HCT116 (cell line): Measurements from ENCODE around the gene TNFAIP3. TPM values are rescaled to one million over a fixed set of nuclear protein-coding genes. Genes with fewer than 3 reads are reported as not detected.

Source experiments
- CTCF ChIP-seq, 3 experiments: fragments of 200-600 bp in 1 of 3; sonication (generic) in 1 of 3; IDR thresholded peaks in 2 of 3; conservative IDR thresholded peaks in 1 of 3; 2 replicates each; pipeline ENCODE4 v1.5.1; 2012 to 2017; ENCODE audit warnings: low read depth in 2 of 3, low read length in 2 of 3, antibody characterized with exemption in 1 of 3, borderline replicate concordance in 1 of 3, control low read depth in 1 of 3, mild to moderate bottlenecking in 1 of 3, mixed read lengths in 1 of 3, mixed run types in 1 of 3, moderate library complexity in 1 of 3; ENCODE audit not compliant: insufficient read depth in 1 of 3
- ELF1 ChIP-seq: IDR thresholded peaks from 2 replicates; pipeline ENCODE4 v1.6.1; 2012; ENCODE audit warnings: low read depth, borderline replicate concordance
- EZH2 ChIP-seq: fragments of 200-600 bp; sonication (generic); IDR thresholded peaks from 2 replicates; pipeline ENCODE4 v1.6.1; 2017; ENCODE audit warnings: antibody characterized with exemption, mixed run types
- EZH2phosphoT487 ChIP-seq: fragments of 200-600 bp; IDR thresholded peaks from 2 replicates; pipeline ENCODE4 v1.6.1; 2018; ENCODE audit warnings: antibody characterized with exemption, borderline replicate concordance
- POLR2A ChIP-seq: IDR thresholded peaks from 2 replicates; pipeline ENCODE4 v1.7.0; 2011; ENCODE audit warnings: borderline replicate concordance; ENCODE audit not compliant: insufficient read depth, insufficient read length; ENCODE audit errors: extremely low read depth
- POLR2AphosphoS5 ChIP-seq: IDR thresholded peaks from 2 replicates; pipeline ENCODE4 v1.6.1; 2011; ENCODE audit warnings: mild to moderate bottlenecking, low read depth, low read length, moderate library complexity
- RAD21 ChIP-seq: IDR thresholded peaks from 2 replicates; pipeline ENCODE4 v1.6.1; 2012; ENCODE audit warnings: low read depth, mild to moderate bottlenecking
- REST ChIP-seq: IDR thresholded peaks from 2 replicates; pipeline ENCODE4 v1.6.1; 2012; ENCODE audit warnings: low read depth
- SRF ChIP-seq: IDR thresholded peaks from 2 replicates; pipeline ENCODE4 v1.6.1; 2012; ENCODE audit warnings: low read depth
- TCF7L2 ChIP-seq: IDR thresholded peaks from 2 replicates; pipeline ENCODE4 v1.7.0; 2011; ENCODE audit warnings: borderline replicate concordance, inconsistent platforms; ENCODE audit not compliant: insufficient read depth, insufficient read length; ENCODE audit errors: extremely low read depth
- ZNF274 ChIP-seq: fragments of 200-500 bp; sonication (Bioruptor generic); IDR thresholded peaks from 2 replicates; pipeline ENCODE4 v1.6.1; 2014; ENCODE audit warnings: mild to moderate bottlenecking, low read depth, low read length, inconsistent platforms
- total RNA-seq: library from RNA; stranded (reverse); gene quantifications from one replicate; pipeline ENCODE4 v1.2.1, GENCODE V29; 2021; ENCODE audit not compliant: unreplicated experiment

TNFAIP3 gene
- total RNA-seq, 1 experiment from 2014 or later, result 4.4 TPM

GRCh38 chr6:137866200-137866913 lies 702 bp upstream of the TNFAIP3 start (continued):
- TF ChIP-seq EZH2phosphoT487, result no peak
- no peak for TF ChIP-seq SRF
- TF ChIP-seq RAD21, result no peak
- no peak for TF ChIP-seq EZH2
- no peak for TF ChIP-seq CTCF (IDR thresholded peaks at IDR 0.05 in 2 of 3, conservative IDR thresholded peaks at IDR 0.05 in 1 of 3; ENCODE audit: borderline replicate concordance in 1 of 3, insufficient read depth in 1 of 3, low read depth in 2 of 3, low read length in 2 of 3)
- TF ChIP-seq POLR2A, result peak; percentile 61
- TF ChIP-seq POLR2AphosphoS5, result no peak
- no peak for TF ChIP-seq ZNF274
- no peak for TF ChIP-seq ELF1
- TF ChIP-seq TCF7L2, result no peak
- no peak for TF ChIP-seq REST
